Measurements from ENCODE around the gene GPR132.
"Not testable (repeated sequence)": the region's sequence is repeated elsewhere in the genome, so short reads cannot be mapped to it uniquely, and the experiment has no call there.

Gene GPR132

DNA sequence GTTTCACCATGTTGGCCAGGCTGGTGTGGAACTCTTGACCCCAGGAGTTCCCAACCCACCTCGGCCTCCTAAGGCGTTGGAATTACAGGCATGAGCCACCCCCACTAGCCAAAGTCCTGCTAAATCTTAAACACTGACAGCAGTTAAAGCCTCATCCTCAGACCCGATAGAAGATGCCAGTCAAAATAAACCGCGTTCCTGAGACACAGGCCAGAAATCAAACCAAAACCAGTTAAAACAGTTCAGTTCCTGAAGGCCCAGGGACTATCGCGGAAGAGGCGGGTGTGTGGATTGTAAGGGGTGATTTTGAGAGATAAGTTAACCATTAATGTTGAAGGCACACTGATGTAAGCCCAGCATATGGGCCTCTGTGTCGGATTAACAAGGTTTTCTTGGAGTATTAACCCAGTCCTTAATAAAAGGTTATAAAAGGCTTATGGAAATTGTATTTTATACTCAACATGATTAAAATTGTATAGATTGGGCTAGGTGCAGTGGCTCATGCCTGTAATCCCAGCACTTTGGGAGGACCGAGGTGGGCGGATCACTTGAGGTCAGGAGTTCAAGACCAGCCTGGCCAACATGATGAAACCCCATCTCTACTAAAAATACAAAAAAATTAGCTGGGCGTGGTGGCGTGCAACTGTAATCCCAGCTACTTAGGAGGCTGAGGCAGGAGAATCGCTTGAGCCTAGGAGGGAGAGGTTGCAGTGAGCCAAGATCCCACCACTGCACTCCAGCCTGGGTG, 25.6 kb downstream of the GPR132 start:
- no peaks in the 10 kb centered on the region for H3K27me3 ChIP-seq (ENCODE audit: insufficient read depth, poor library complexity, severe bottlenecking)
- H3K27ac ChIP-seq (replicated peaks): no peak overlapping the region
- TF ChIP-seq, protein P1, sequence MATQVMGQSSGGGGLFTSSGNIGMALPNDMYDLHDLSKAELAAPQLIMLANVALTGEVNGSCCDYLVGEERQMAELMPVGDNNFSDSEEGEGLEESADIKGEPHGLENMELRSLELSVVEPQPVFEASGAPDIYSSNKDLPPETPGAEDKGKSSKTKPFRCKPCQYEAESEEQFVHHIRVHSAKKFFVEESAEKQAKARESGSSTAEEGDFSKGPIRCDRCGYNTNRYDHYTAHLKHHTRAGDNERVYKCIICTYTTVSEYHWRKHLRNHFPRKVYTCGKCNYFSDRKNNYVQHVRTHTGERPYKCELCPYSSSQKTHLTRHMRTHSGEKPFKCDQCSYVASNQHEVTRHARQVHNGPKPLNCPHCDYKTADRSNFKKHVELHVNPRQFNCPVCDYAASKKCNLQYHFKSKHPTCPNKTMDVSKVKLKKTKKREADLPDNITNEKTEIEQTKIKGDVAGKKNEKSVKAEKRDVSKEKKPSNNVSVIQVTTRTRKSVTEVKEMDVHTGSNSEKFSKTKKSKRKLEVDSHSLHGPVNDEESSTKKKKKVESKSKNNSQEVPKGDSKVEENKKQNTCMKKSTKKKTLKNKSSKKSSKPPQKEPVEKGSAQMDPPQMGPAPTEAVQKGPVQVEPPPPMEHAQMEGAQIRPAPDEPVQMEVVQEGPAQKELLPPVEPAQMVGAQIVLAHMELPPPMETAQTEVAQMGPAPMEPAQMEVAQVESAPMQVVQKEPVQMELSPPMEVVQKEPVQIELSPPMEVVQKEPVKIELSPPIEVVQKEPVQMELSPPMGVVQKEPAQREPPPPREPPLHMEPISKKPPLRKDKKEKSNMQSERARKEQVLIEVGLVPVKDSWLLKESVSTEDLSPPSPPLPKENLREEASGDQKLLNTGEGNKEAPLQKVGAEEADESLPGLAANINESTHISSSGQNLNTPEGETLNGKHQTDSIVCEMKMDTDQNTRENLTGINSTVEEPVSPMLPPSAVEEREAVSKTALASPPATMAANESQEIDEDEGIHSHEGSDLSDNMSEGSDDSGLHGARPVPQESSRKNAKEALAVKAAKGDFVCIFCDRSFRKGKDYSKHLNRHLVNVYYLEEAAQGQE (IDR thresholded peaks at IDR 0.05; ENCODE audit: insufficient replicate concordance, low read depth): no peak
- TF ChIP-seq, protein P2, sequence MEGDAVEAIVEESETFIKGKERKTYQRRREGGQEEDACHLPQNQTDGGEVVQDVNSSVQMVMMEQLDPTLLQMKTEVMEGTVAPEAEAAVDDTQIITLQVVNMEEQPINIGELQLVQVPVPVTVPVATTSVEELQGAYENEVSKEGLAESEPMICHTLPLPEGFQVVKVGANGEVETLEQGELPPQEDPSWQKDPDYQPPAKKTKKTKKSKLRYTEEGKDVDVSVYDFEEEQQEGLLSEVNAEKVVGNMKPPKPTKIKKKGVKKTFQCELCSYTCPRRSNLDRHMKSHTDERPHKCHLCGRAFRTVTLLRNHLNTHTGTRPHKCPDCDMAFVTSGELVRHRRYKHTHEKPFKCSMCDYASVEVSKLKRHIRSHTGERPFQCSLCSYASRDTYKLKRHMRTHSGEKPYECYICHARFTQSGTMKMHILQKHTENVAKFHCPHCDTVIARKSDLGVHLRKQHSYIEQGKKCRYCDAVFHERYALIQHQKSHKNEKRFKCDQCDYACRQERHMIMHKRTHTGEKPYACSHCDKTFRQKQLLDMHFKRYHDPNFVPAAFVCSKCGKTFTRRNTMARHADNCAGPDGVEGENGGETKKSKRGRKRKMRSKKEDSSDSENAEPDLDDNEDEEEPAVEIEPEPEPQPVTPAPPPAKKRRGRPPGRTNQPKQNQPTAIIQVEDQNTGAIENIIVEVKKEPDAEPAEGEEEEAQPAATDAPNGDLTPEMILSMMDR (IDR thresholded peaks at IDR 0.05; ENCODE audit: insufficient read depth, low read length): no peak
- TF ChIP-seq GABPA (IDR thresholded peaks at IDR 0.05; ENCODE audit: low read depth): no peak
- no peak for TF ChIP-seq POLR2AphosphoS5 (IDR thresholded peaks at IDR 0.05; ENCODE audit: low read depth)
- TF ChIP-seq SPI1 (IDR thresholded peaks at IDR 0.05; ENCODE audit: borderline replicate concordance, low read depth): no peak
- no peak for DNase-seq (ENCODE audit: low read depth in 1 of 2, low spot score in 1 of 2)
- H3K4me3 ChIP-seq (replicated peaks; ENCODE audit: insufficient read depth, low read length): no peak overlapping the region

- not testable (repeated sequence) for H3K27me3 ChIP-seq (ENCODE audit: insufficient read depth, poor library complexity, severe bottlenecking); H3K27ac ChIP-seq (replicated peaks); H3K4me3 ChIP-seq (replicated peaks; ENCODE audit: insufficient read depth, low read length); DNase-seq (ENCODE audit: low read depth in 1 of 2, low spot score in 1 of 2)
These were observed 29.6 kb downstream of the GPR132 start for GRCh38 chr14:105035616-105036015.

- DNase-seq (ENCODE audit: low read depth in 1 of 2, low spot score in 1 of 2): no peak
- no peak overlapping the region for H3K27ac ChIP-seq (replicated peaks)
- TF ChIP-seq, protein P2 (IDR thresholded peaks at IDR 0.05; ENCODE audit: insufficient read depth, low read length): no peak
- TF ChIP-seq SPI1 (IDR thresholded peaks at IDR 0.05; ENCODE audit: borderline replicate concordance, low read depth): peak; percentile 21; the same call in 1 of the 2 replicates
- H3K4me3 ChIP-seq (replicated peaks; ENCODE audit: insufficient read depth, low read length): no peak overlapping the region
- no peaks in the 10 kb centered on the region for H3K27me3 ChIP-seq (ENCODE audit: insufficient read depth, poor library complexity, severe bottlenecking)
These were observed 30.8 kb downstream of the GPR132 start for GRCh38 chr14:105034315-105035039.

- H3K27me3 ChIP-seq (ENCODE audit: insufficient read depth, poor library complexity, severe bottlenecking); DNase-seq (ENCODE audit: low read depth in 1 of 2, low spot score in 1 of 2): not testable (repeated sequence)
- H3K4me3 ChIP-seq (replicated peaks; ENCODE audit: insufficient read depth, low read length): peak overlapping the region; percentile 26
- H3K27ac ChIP-seq (replicated peaks): peak overlapping the region; percentile 37
These were observed 31.8 kb downstream of the GPR132 start for GRCh38 chr14:105033412-105033900.

- not testable (repeated sequence) for H3K27me3 ChIP-seq (ENCODE audit: insufficient read depth, poor library complexity, severe bottlenecking); H3K4me3 ChIP-seq (replicated peaks; ENCODE audit: insufficient read depth, low read length); H3K27ac ChIP-seq (replicated peaks); DNase-seq (ENCODE audit: low read depth in 1 of 2, low spot score in 1 of 2)
These were observed 32.8 kb downstream of the GPR132 start for GRCh38 chr14:105032451-105032901.

- DNase-seq (ENCODE audit: low read depth in 1 of 2, low spot score in 1 of 2): no peak
- H3K4me3 ChIP-seq (replicated peaks; ENCODE audit: insufficient read depth, low read length): no peak overlapping the region
- TF ChIP-seq POLR2AphosphoS5 (IDR thresholded peaks at IDR 0.05; ENCODE audit: low read depth): no peak
- TF ChIP-seq, protein P1 (IDR thresholded peaks at IDR 0.05; ENCODE audit: insufficient replicate concordance, low read depth): no peak
- TF ChIP-seq SPI1 (IDR thresholded peaks at IDR 0.05; ENCODE audit: borderline replicate concordance, low read depth): no peak
- TF ChIP-seq GABPA (IDR thresholded peaks at IDR 0.05; ENCODE audit: low read depth): no peak
- TF ChIP-seq, protein P2 (IDR thresholded peaks at IDR 0.05; ENCODE audit: insufficient read depth, low read length): no peak
- H3K27ac ChIP-seq (replicated peaks): no peak overlapping the region
- no peaks in the 10 kb centered on the region for H3K27me3 ChIP-seq (ENCODE audit: insufficient read depth, poor library complexity, severe bottlenecking)
These were observed 34.3 kb downstream of the GPR132 start for GRCh38 chr14:105030836-105031396.

All from HL-60 (cell line).